K562 (cell line): ENCODE measurements around the gene SLCO3A1. TPM values are rescaled to one million over a fixed set of nuclear protein-coding genes. Genes with fewer than 3 reads are reported as not detected.

Source experiments
- ATAC-seq: fragments of 200-7000 bp; cut with Tn5 transposase; 3 replicates; pipeline ENCODE4 v1.9.1; 2020; ENCODE audit warnings: moderate library complexity
- BruUV-seq: library from RNA; stranded (reverse); fragments of 400-500 nt; replicated peaks from 2 replicates; lab custom pipeline; 2021; lab: Mats Ljungman, UMichigan
- CTCF ChIA-PET: fragments of 300-600 bp; formaldehyde crosslinking; extraction: SDS; loops from one replicate; lab custom pipeline; 2021; ENCODE audit warnings: low intra/inter-chr PET ratio; lab: Yijun Ruan, JAX
- POLR2A ChIA-PET: fragments of 300-600, 350-650 bp; sonication (Branson Sonifier 250); formaldehyde crosslinking; extraction: SDS; loops from one replicate; lab custom pipeline; 2021; ENCODE audit warnings: antibody characterized with exemption, inconsistent platforms; lab: Yijun Ruan, JAX
- DNase-seq, 4 experiments: peaks; one replicate each; pipeline versions ENCODE4 v3.0.0 to v3.0.0-alpha.2; 2011 to 2018; ENCODE audit warnings: low spot score in 3 of 4, mixed read lengths in 3 of 4; ENCODE audit errors: extremely low read depth in 1 of 4
- FAIRE-seq: peaks from 2 replicates; lab custom pipeline; 2011; peaks lifted over from hg19 to GRCh38; lab: Jason Lieb, UNC
- H2AFZ ChIP-seq: 2 replicates; pipeline ENCODE4 v1.6.0; 2011; ENCODE audit warnings: low read depth, low read length, control low read depth, inconsistent platforms
- H3K27ac ChIP-seq: fragments of 200-600 bp; 3 replicates; pipeline ENCODE4 v1.8.0; 2011; ENCODE audit warnings: low read depth, mild to moderate bottlenecking, control low read depth, inconsistent platforms, low read length, moderate library complexity, mixed read lengths; ENCODE audit errors: extremely low read depth
- H3K27me3 ChIP-seq, 2 experiments: fragments of 300-600 bp in 1 of 2; 2 replicates in 1 of 2; 3 replicates in 1 of 2; pipeline versions ENCODE4 v1.6.0 to v1.8.0; 2011; ENCODE audit warnings: inconsistent platforms in 2 of 2, low read length in 2 of 2, mild to moderate bottlenecking in 1 of 2, mixed read lengths in 1 of 2, moderate library complexity in 1 of 2; ENCODE audit not compliant: control insufficient read depth in 2 of 2, insufficient read depth in 2 of 2
- H3K36me3 ChIP-seq: fragments of 300-600 bp; 3 replicates; pipeline ENCODE4 v1.8.0; 2011; ENCODE audit warnings: mild to moderate bottlenecking, low read length, inconsistent platforms; ENCODE audit not compliant: control insufficient read depth, insufficient read depth
- H3K4me1 ChIP-seq, 2 experiments: fragments of 200-600 bp in 1 of 2; replicated peaks in 1 of 2; 2 replicates in 1 of 2; 3 replicates in 1 of 2; pipeline versions ENCODE4 v1.5.1 to v1.8.0; 2011; ENCODE audit warnings: inconsistent platforms in 2 of 2, low read length in 2 of 2, mild to moderate bottlenecking in 1 of 2, mixed read lengths in 1 of 2, moderate library complexity in 1 of 2; ENCODE audit not compliant: control insufficient read depth in 2 of 2, insufficient read depth in 2 of 2
- H3K4me2 ChIP-seq: 2 replicates; pipeline ENCODE4 v1.6.1; 2011; ENCODE audit warnings: low read length, control low read depth, inconsistent platforms, mixed read lengths; ENCODE audit not compliant: insufficient read depth
- H3K4me3 ChIP-seq: fragments of 200-600 bp; sonication (generic), shearing (Covaris generic); 2 replicates; pipeline ENCODE4 v1.5.1; 2016; ENCODE audit warnings: control low read depth, inconsistent platforms
- H3K79me2 ChIP-seq: fragments of 200-600 bp; 3 replicates; pipeline ENCODE4 v1.8.0; 2011; ENCODE audit warnings: low read length, inconsistent platforms; ENCODE audit not compliant: control insufficient read depth, insufficient read depth
- H3K9ac ChIP-seq, 2 experiments: 2 replicates each; pipeline versions ENCODE4 v1.6.0 to v1.6.1; 2011; ENCODE audit warnings: low read depth in 2 of 2, low read length in 2 of 2, control low read depth in 1 of 2, inconsistent platforms in 1 of 2, mild to moderate bottlenecking in 1 of 2, mixed read lengths in 1 of 2; ENCODE audit not compliant: insufficient read depth in 1 of 2
- H3K9me1 ChIP-seq: one replicate; pipeline ENCODE4 v1.6.0; 2011; ENCODE audit warnings: inconsistent platforms, mild to moderate bottlenecking, low read length, moderate library complexity; ENCODE audit not compliant: control insufficient read depth, insufficient read depth
- H3K9me3 ChIP-seq: replicated peaks from 2 replicates; pipeline ENCODE4 v1.5.1; 2011; ENCODE audit warnings: low read depth, low read length, inconsistent platforms; ENCODE audit not compliant: control insufficient read depth, insufficient read depth
- H4K20me1 ChIP-seq: replicated peaks from 2 replicates; pipeline ENCODE4 v1.6.1; 2011; ENCODE audit warnings: low read length, inconsistent platforms, mixed read lengths; ENCODE audit not compliant: control insufficient read depth, insufficient read depth
- MEIS2 ChIP-seq: fragments of 450-650 bp; IDR thresholded peaks from 2 replicates; pipeline ENCODE4 v1.6.1; 2014; ENCODE audit warnings: mild to moderate bottlenecking; ENCODE audit not compliant: partially characterized antibody
- NCOA1 ChIP-seq: fragments of 450-650 bp; IDR thresholded peaks from 2 replicates; pipeline ENCODE4 v1.6.1; 2016; ENCODE audit warnings: low read depth
- NR2F6 ChIP-seq: fragments of 450-650 bp; formaldehyde crosslinking; IDR thresholded peaks from 2 replicates; pipeline ENCODE4 v1.4.0; 2020; ENCODE audit warnings: mild to moderate bottlenecking
- NR3C1 ChIP-seq: sonication (generic); formaldehyde crosslinking; IDR thresholded peaks from 2 replicates; pipeline ENCODE4 v1.8.1; 2022; ENCODE audit warnings: missing genetic modification reagents
- RFX5 ChIP-seq: IDR thresholded peaks from 2 replicates; pipeline ENCODE4 v1.6.1; 2011; ENCODE audit warnings: low read depth, mild to moderate bottlenecking, improper control_type of control experiment, low read length
- SAFB ChIP-seq: fragments of 200-400 bp; formaldehyde crosslinking; IDR thresholded peaks from 2 replicates; pipeline ENCODE4 v1.6.1; 2017; ENCODE audit warnings: low read depth, low read length, borderline replicate concordance
- SRSF7 ChIP-seq: fragments of 200-400 bp; formaldehyde crosslinking; optimal IDR thresholded peaks from 2 replicates; pipeline ENCODE3; 2017; ENCODE audit warnings: mild to moderate bottlenecking, low read depth, low read length
- TRIM25 ChIP-seq: fragments of 450-650 bp; IDR thresholded peaks from 2 replicates; pipeline ENCODE4 v1.7.0; 2016; ENCODE audit warnings: borderline replicate concordance
- ZKSCAN8 ChIP-seq: fragments of 200-800 bp; sonication (Bioruptor generic); IDR thresholded peaks from 2 replicates; pipeline ENCODE4 v1.6.1; 2016; ENCODE audit warnings: missing genetic modification characterization, missing compliant biosample characterization
- ZNF316 ChIP-seq: fragments of 450-650 bp; IDR thresholded peaks from 2 replicates; pipeline ENCODE4 v1.6.1; 2016
- ZNF707 ChIP-seq: fragments of 250-450 bp; sonication (Bioruptor Pico); conservative IDR thresholded peaks from 2 replicates; pipeline ENCODE4 v1.8.0; 2022; ENCODE audit warnings: inconsistent platforms, mild to moderate bottlenecking, moderate library complexity
- ZNF75A ChIP-seq: fragments of 450-650 bp; formaldehyde crosslinking; IDR thresholded peaks from 2 replicates; pipeline ENCODE4 v1.4.0; 2020; ENCODE audit warnings: mild to moderate bottlenecking
- WGBS: fragments of 100-300 bp; shearing (Covaris generic); methylation state at CpG from one replicate; pipeline ENCODE4 v1.1.6; 2016; ENCODE audit warnings: low coverage, mixed read lengths; ENCODE audit not compliant: insufficient coverage; ENCODE audit errors: missing lambda C conversion rate; 5-methylcytosine and 5-hydroxymethylcytosine counted together
- in situ Hi-C: fragments of 300-500 bp; cut with MboI; formaldehyde crosslinking; loops from 4 replicates; pipeline ENCODE4 v1.15.0; 2018; ENCODE audit warnings: inconsistent platforms, mixed read lengths
- intact Hi-C: fragments of 100-400 bp; cut with micrococcal nuclease; formaldehyde crosslinking; loops from 2 replicates; pipeline ENCODE4 v1.14.2; 2022
- polyA plus RNA-seq, 8 experiments: library from polyadenylated mRNA; depleted of rRNA in 4 of 8; stranded (reverse) in 5 of 8; unstranded in 3 of 8; fragments of >200 nt; fragmentation: Nextera tagmentation in 2 of 8; fragmentation: Illumina TruSeq in 1 of 8; extraction: Ambion mirVana in 2 of 8; extraction: Trizol in 1 of 8; gene quantifications; 2 replicates each; pipeline versions ENCODE4 v1.2.1 to v1.2.3, GENCODE V29; 2011 to 2014; ENCODE audit warnings: inconsistent platforms in 1 of 8, missing spikeins in 1 of 8
- total RNA-seq, 7 experiments: library from RNA; depleted of rRNA in 6 of 7; stranded (reverse); fragments of >200 nt in 6 of 7; fragmentation: Illumina TruSeq in 2 of 7; extraction: Trizol in 2 of 7; gene quantifications; 2 replicates each; pipeline versions ENCODE4 v1.2.1 to v1.2.3, GENCODE V29; 2011 to 2021; ENCODE audit warnings: low replicate concordance in 1 of 7
- TF ChIP-seq, protein P1 (sequence below): sonication (generic); formaldehyde crosslinking; IDR thresholded peaks from 2 replicates; pipeline ENCODE4 v1.8.0; 2022; ENCODE audit warnings: mild to moderate bottlenecking, missing genetic modification reagents
- TF ChIP-seq, protein P2 (sequence below): fragments of 250-450 bp; sonication (Bioruptor Pico); IDR thresholded peaks from 2 replicates; pipeline ENCODE4 v1.5.0; 2020; ENCODE audit warnings: mild to moderate bottlenecking
- TF ChIP-seq, protein P3 (sequence below): fragments of 250-450 bp; sonication (Bioruptor Pico); IDR thresholded peaks from 2 replicates; pipeline ENCODE4 v1.5.0; 2021; ENCODE audit warnings: mild to moderate bottlenecking, moderate library complexity

Gene SLCO3A1
- total and polyA plus RNA-seq, 9 of the 15 experiments (the other 6 are each of a cell fraction or from before 2014, with no cell fraction given) = 0.01 to 0.84 (median 0.06) TPM; not detected in 3

- ChIA-PET POLR2A (no interaction called here), CTCF (no interaction called here)
- Histone ChIP-seq H4K20me1 (no peaks in the 10 kb centered on the region), H3K36me3 (no peaks in the 10 kb centered on the region), H3K9me1 (no peaks in the 10 kb centered on the region), H3K4me2 (no peak overlapping the region), H3K79me2 (no peaks in the 10 kb centered on the region), H2AFZ (no peak overlapping the region), H3K9me3 (no peaks in the 10 kb centered on the region), H3K4me1 (no peaks in the 10 kb centered on the region), H3K4me3 (no peak overlapping the region), H3K27me3 (no peaks in the 10 kb centered on the region), H3K27ac (no peak overlapping the region), H3K9ac (no peak overlapping the region)
- in situ Hi-C loops = no loop called here
- no peak for ATAC-seq
- intact Hi-C loops = no loop called here
- no peak for FAIRE-seq
- BruUV-seq = no TSS peak
- WGBS = 0% methylated on average over 5 of the region's 5 CpGs
- DNase-seq = no peak
- TF ChIP-seq NR3C1 (CRISPR knock-in tag) (no peak), RFX5 (no peak), ZNF316 (no peak), MEIS2 (no peak), ZKSCAN8 (no peak), ZNF75A (CRISPR knock-in tag) (no peak), ZNF707 (CRISPR knock-in tag) (no peak), NR2F6 (no peak), SRSF7 (no peak), NCOA1 (no peak), TRIM25 (no peak), SAFB (no peak)
- TF ChIP-seq, protein P1, sequence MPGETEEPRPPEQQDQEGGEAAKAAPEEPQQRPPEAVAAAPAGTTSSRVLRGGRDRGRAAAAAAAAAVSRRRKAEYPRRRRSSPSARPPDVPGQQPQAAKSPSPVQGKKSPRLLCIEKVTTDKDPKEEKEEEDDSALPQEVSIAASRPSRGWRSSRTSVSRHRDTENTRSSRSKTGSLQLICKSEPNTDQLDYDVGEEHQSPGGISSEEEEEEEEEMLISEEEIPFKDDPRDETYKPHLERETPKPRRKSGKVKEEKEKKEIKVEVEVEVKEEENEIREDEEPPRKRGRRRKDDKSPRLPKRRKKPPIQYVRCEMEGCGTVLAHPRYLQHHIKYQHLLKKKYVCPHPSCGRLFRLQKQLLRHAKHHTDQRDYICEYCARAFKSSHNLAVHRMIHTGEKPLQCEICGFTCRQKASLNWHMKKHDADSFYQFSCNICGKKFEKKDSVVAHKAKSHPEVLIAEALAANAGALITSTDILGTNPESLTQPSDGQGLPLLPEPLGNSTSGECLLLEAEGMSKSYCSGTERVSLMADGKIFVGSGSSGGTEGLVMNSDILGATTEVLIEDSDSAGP (CRISPR knock-in tag) = no peak
- TF ChIP-seq, protein P2, sequence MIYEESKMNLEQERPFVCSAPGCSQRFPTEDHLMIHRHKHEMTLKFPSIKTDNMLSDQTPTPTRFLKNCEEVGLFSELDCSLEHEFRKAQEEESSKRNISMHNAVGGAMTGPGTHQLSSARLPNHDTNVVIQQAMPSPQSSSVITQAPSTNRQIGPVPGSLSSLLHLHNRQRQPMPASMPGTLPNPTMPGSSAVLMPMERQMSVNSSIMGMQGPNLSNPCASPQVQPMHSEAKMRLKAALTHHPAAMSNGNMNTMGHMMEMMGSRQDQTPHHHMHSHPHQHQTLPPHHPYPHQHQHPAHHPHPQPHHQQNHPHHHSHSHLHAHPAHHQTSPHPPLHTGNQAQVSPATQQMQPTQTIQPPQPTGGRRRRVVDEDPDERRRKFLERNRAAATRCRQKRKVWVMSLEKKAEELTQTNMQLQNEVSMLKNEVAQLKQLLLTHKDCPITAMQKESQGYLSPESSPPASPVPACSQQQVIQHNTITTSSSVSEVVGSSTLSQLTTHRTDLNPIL = no peak
- TF ChIP-seq, protein P3, sequence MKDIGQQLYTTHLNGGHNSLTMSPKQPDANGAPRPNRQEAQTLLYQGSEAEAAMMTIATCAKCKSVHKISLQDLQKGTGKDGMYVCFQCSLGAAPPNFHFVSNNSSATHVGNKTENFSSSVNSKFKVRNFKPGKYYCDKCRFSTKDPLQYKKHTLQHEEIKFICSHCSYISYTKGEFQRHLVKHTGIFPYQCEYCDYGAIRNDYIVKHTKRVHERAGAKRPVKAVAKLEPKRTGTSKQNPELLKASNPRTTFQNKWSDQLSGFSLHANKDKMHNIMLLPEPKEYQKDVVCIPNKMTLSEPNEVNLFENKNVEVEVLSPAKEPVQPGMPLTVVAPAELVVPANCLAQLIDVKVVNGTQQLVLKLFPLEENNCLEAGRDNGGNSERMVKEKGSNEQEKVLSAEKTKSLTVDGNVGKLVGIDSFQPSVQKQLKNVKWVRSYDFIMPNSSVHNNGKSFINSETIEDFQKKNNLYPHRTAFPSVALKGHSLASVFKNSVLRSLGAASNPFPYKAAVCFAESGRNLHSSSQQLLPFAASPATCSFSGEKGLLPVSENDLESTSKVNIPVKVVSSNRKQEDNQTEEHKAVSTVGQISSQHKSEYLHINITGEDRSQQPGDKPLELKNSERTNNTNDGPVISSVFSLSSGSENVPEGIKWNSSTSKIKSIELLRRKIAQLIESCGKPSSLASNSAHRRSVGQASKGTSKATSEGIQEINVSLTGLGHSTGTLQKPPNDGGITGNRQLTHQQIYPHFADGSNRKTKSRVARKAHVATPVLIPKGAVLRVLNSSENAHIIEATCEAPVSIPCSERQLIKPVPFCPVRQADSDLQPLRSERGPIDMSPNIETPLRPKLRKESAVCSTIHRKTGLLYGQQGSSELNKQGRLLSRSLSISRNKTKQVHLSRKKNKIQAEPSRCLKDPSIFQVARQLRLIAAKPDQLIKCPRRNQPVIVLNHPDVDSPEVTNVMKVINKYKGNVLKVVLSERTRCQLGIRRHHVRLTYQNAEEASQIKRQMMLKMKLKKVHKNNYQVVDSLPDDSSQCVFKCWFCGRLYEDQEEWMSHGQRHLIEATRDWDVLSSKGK (CRISPR knock-in tag) = no peak
These were observed 27.1 kb upstream of the SLCO3A1 start for GRCh38 chr15:91826443-91826842.
